Measurements from ENCODE around the gene RIC1. TPM values are rescaled to one million over a fixed set of nuclear protein-coding genes. Genes with fewer than 3 reads are reported as not detected.

RIC1 gene
- total RNA-seq, 1 donor from 2014 or later, result 9.4 TPM

DNA sequence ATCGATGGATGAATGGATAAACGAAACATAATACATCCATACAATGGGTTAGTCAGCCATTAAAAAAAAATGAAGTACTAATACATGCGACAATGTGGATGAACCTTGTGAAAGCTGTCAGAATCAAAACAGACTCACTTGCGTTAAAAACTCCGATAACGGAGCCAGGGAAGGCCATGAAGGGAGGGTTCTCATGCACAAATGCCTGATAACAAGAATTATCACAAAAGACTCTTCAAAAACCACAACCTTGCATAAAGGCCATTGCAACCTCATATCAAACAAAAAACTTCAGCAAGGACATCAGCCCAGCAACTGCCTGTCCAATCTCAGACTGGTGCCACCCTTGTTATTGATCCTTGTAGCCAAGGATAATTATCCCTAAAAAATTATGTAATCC lies 190.3 kb downstream of the RIC1 start:
- no peak for ATAC-seq
- DNase-seq (ENCODE audit: low spot score), result no peak

DNA sequence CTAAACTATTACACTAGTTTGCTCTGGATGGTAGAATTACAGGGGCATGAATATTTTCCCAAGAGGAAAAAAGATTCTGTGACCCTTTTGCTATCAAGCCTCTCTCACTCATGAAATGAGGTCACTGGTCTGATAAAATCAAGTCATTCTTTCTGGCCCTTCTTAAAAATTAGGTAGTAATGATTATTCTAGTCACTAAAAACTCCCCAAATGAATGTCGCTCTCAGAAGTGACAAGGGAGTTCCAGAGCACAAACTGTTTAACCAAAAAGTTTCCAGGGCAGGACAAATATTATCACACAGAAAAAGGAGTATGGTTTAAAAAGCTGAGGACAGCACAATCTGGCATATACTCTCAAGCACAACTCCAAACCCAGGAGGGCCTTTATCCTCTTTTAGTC lies 191.5 kb downstream of the RIC1 start:
- DNase-seq (ENCODE audit: low spot score) (no peak), ATAC-seq (no peak)

DNA sequence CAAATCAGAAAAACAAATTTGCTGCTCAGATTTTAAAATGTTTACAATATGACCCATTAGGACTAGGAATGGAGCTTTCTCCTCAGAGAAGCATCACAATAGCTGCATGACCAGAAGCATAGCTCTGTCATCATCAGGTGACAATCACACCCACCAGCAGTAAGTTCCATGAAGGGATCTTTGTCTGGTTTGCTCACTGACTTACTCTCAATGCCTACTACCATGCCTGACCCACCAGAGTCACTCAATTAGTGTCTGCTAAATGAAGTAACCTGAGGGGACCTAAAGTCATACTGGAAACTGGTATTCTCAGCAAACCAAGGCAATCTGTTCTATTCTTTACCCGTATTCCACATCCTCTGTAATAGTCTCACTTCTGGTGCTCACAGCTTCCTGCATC lies 196.3 kb downstream of the RIC1 start:
- DNase-seq (ENCODE audit: low spot score) (no peak), ATAC-seq (no peak)

Other genes starting within 250 kb of the RIC1 start
- 12.4 TPM for gene PLGRKT, start 191.2 kb upstream of the RIC1 start, total RNA-seq
- gene CD274, start 178.6 kb upstream of the RIC1 start, total RNA-seq, result 1.0 TPM
- gene PDCD1LG2, start 118.6 kb upstream of the RIC1 start, total RNA-seq, result 0.73 TPM
- 11.8 TPM for gene ERMP1, start 204.0 kb downstream of the RIC1 start, total RNA-seq

All from left lobe of liver (tissue), 2 donors.